ENCODE measurements around the gene MYOG. TPM values are rescaled to one million over a fixed set of nuclear protein-coding genes. Genes with fewer than 3 reads are reported as not detected.

MYOG gene
- total RNA-seq, 4 donors from 2014 or later = not detected

DNA sequence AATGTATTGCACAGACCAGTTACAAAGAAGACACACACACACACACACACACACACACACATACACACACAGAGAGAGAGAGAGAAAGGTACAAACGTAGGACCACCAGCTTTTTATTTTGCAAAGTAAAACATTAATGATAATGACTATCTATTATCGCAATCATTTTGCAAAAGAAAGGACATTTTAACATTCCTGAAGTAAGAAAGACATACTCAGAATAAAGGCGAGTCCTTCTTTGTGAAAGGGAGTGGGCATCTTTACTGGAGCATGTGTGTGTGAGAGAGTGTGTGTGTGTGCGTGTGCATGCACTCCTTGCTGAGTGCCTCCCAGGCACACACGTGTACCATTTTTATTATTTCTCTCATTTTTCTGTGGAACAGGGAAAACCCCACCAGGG, 31.2 kb downstream of the MYOG start:
- in situ Hi-C loops (cut with MboI; ENCODE audit: low pct_ligation_motif_present in 1 of 4, low pct_unique_long_range_greater_than_20kb in 1 of 4, low sequenced_read_pairs in 3 of 4) = no loop called here
- H3K36me3 ChIP-seq = no peaks in the 10 kb centered on the region
- H3K27me3 ChIP-seq = no peaks in the 10 kb centered on the region
- H3K27ac ChIP-seq = no peak overlapping the region
- intact Hi-C loops (cut with DNase I; ENCODE audit: low total_unique reads) = no loop called here
- WGBS, 2 donors (ENCODE audit: low coverage in 1 of 2) = 73 to 86% methylated on average over 5 of the region's 5 CpGs
- DNase-seq = no peak
- no peaks in the 10 kb centered on the region for H3K9me3 ChIP-seq
- TF ChIP-seq EP300 (IDR thresholded peaks at IDR 0.05; ENCODE audit: low read depth) (no peak), POLR2A (IDR thresholded peaks at IDR 0.05) (no peak), POLR2AphosphoS5 (IDR thresholded peaks at IDR 0.05) (no peak), CTCF (IDR thresholded peaks at IDR 0.05) (no peak)
- no peak overlapping the region for H3K4me3 ChIP-seq
- peaks cover 0 to 8% (median 0%) of the 10 kb centered on the region in 4 donors for H3K4me1 ChIP-seq

DNA sequence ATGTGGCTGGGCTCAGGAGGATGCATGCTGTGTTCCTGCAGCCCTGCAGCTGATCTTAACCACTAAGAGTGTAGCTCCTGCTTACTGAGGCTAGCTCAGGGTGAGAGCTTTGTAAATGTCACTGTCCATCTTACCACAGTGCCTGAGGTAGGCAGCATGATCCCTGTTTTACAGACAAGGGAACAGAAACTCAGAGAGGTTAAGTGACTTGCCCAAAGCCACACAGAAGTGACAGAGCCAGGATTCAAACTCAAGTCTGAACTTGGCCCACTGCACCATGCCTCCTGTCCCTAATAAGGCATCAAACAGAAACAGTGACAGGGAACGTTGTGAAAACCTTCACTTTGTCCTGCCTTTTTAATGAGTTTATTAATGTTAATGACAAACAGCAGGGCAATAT, 31.6 kb downstream of the MYOG start:
- DNase-seq = no peak
- H3K9me3 ChIP-seq = no peaks in the 10 kb centered on the region
- no peak overlapping the region for H3K4me3 ChIP-seq
- H3K27me3 ChIP-seq = no peaks in the 10 kb centered on the region
- WGBS, 2 donors (ENCODE audit: low coverage in 1 of 2) = 63% methylated on average over 1 of the region's 1 CpG; no CpG with 5 or more reads in 1 of the 2 donors
- TF ChIP-seq EP300 (IDR thresholded peaks at IDR 0.05; ENCODE audit: low read depth) (no peak), CTCF (IDR thresholded peaks at IDR 0.05) (no peak), POLR2A (IDR thresholded peaks at IDR 0.05) (no peak), POLR2AphosphoS5 (IDR thresholded peaks at IDR 0.05) (no peak)
- in situ Hi-C loops (cut with MboI; ENCODE audit: low pct_ligation_motif_present in 1 of 4, low pct_unique_long_range_greater_than_20kb in 1 of 4, low sequenced_read_pairs in 3 of 4) = no loop called here
- no peak overlapping the region for H3K27ac ChIP-seq
- H3K4me1 ChIP-seq = peaks cover 0 to 8% (median 0%) of the 10 kb centered on the region in 4 donors
- intact Hi-C loops (cut with DNase I; ENCODE audit: low total_unique reads) = no loop called here
- H3K36me3 ChIP-seq = no peaks in the 10 kb centered on the region

DNA sequence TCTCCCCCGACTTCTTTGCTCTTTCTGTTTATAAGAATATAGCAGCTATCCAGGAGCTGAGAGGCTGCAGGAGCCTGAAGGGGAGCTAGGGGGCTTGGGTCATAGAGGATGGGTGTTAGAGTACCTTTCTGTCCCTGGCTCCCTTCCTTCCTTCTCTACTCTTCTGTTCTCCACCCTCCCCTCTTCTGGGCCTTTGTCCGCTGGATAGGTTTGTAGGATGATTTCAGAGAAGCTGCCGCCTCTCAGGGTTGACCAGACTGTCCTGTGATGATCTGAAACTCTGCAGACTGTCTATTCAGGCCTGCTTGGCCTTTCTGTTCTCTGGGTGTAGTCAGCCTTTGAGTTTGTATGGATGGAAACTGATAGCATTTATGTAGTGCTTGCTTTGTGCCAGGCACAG, 33.2 kb downstream of the MYOG start:
- intact Hi-C loops (cut with DNase I; ENCODE audit: low total_unique reads) = no loop called here
- Histone ChIP-seq H3K36me3 (no peaks in the 10 kb centered on the region), H3K4me3 (no peak overlapping the region), H3K27me3 (peaks cover 8% of the 10 kb centered on the region), H3K27ac (no peak overlapping the region), H3K9me3 (no peaks in the 10 kb centered on the region), H3K4me1 (peaks cover 0 to under 1% (median 0%) of the 10 kb centered on the region in 4 donors)
- WGBS, 2 donors (ENCODE audit: low coverage in 1 of 2) = 83% methylated on average over 1 to 3 of the region's 3 CpGs
- DNase-seq = no peak
- TF ChIP-seq POLR2A (IDR thresholded peaks at IDR 0.05) = no peak
- no peak for TF ChIP-seq EP300 (IDR thresholded peaks at IDR 0.05; ENCODE audit: low read depth)
- TF ChIP-seq CTCF (IDR thresholded peaks at IDR 0.05) = no peak
- no peak for TF ChIP-seq POLR2AphosphoS5 (IDR thresholded peaks at IDR 0.05)
- in situ Hi-C loops (cut with MboI; ENCODE audit: low pct_ligation_motif_present in 1 of 4, low pct_unique_long_range_greater_than_20kb in 1 of 4, low sequenced_read_pairs in 3 of 4) = no loop called here

DNA sequence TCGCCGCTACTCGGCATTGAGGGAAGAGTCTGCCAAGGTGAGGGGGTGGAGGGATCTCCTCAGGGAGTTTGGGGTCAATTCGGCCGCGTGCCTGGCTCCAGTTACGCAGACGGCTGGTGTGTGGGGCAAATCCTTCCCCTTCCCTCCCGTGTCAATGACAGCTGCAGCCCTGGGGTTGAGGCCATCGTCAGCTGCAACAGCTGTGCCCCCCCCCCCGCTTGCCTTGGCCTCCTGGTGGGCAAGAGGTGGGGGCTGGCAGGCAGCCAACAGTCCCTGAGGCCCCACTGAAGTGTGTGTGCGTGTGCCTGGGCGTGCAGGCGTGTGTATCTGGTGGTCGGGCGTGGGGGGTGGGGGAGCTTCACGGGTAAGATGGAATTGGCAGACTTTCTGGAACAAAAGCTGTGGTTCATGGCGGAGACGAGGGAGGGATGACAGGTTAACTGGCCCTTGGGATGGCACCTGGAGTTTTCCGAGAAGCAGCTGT, 33.9 kb downstream of the MYOG start:
- Histone ChIP-seq H3K27ac (no peak overlapping the region), H3K27me3 (peaks cover 8% of the 10 kb centered on the region), H3K36me3 (no peaks in the 10 kb centered on the region), H3K4me3 (no peak overlapping the region), H3K4me1 (no peaks in the 10 kb centered on the region), H3K9me3 (no peaks in the 10 kb centered on the region)
- intact Hi-C loops (cut with DNase I; ENCODE audit: low total_unique reads) (no loop called here), in situ Hi-C loops (cut with MboI; ENCODE audit: low pct_ligation_motif_present in 1 of 4, low pct_unique_long_range_greater_than_20kb in 1 of 4, low sequenced_read_pairs in 3 of 4) (no loop called here)
- TF ChIP-seq EP300 (IDR thresholded peaks at IDR 0.05; ENCODE audit: low read depth) (no peak), CTCF (IDR thresholded peaks at IDR 0.05) (no peak), POLR2A (IDR thresholded peaks at IDR 0.05) (no peak), POLR2AphosphoS5 (IDR thresholded peaks at IDR 0.05) (no peak)
- 52 to 100% methylated on average over 1 to 20 of the region's 20 CpGs for WGBS, 2 donors (ENCODE audit: low coverage in 1 of 2)
- DNase-seq = no peak

Measured in transverse colon (tissue), 4 donors.